NCI-H2196 (cell line): ENCODE data around the gene SLC39A13.

Experiments used
- DNase-seq: peaks from one replicate; lab custom pipeline; 2025; ENCODE audit not compliant: unreplicated experiment; lab: John Stamatoyannopoulos, UW

The SLC39A13 gene

GRCh38 chr11:47407746-47408590 is at the start of gene SLC39A13:
Gene SLC39A13, plus strand, starts transcription at chr11:47408590. Its CDS starts 1,505 bp downstream, at chr11:47410095.
- DNase-seq: peak; percentile 95

GRCh38 chr11:47358731-47359051 is 49.7 kb upstream of the SLC39A13 start:
- DNase-seq: no peak

DNA sequence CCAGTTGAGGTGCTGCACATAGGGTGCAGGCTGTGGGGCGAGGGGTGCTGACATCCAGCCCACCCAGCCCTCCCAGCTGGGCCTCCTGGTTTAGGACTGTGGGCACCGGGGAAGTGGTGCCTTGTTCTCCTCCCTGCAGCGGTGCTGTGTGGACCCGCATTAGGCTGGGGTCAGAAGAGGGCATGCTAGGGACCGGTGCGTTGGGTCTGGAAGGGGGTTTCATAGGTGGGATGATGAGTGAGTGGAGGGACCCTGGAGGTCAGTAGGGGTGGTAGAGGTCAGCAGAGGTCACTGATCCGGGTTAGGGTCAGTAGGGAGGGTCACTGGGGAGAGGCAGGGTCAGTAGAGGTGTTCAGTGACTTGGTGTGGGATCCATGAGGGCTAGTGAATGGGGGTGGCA is 49.2 kb upstream of the SLC39A13 start:
- no peak for DNase-seq

- no peak for DNase-seq
Measured at GRCh38 chr11:47359586-47359985, 48.8 kb upstream of the SLC39A13 start.

GRCh38 chr11:47360341-47360740 is 48.0 kb upstream of the SLC39A13 start:
- DNase-seq: no peak

DNA sequence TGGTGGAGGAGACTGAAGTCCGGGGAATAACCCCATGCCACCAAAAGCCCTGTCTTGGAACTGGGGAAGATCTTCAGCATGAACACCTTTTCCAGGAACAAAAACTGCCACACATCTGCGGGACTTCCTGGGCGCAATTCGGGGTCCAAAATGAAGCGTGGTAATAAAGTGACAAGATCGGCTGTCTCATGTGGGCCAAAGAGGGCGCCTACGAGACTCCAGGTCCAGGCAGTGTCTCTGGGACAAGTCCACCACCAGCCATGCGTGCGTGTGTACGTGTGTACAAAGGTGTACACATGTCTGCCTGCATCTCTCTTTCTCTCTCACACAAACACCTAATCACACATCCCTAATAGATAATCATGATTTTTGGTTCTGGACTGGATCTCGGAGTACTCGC is 47.0 kb upstream of the SLC39A13 start:
- no peak for DNase-seq

GRCh38 chr11:47366020-47366490 is 42.3 kb upstream of the SLC39A13 start:
- no peak for DNase-seq

DNA sequence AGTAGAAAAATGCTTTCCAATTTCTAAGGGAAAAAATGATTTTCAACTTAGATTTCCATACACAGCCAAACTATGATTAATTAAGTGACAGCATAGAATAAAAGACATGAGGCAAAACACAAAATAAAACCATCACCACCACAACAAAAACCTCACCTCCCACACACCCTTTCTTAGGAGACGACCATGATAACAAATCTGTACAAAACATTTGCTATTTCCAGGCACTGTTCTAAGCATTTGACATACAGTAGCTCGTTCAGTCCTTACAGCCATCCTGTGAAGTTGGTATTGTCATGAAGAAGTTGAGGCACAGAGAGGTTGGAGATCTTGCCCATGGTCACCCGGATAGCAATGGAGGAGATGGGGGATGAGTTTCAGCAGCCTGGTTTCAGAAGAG is 38.7 kb upstream of the SLC39A13 start:
- DNase-seq: no peak

GRCh38 chr11:47372422-47372821 is 36.0 kb upstream of the SLC39A13 start:
- no peak for DNase-seq

DNA sequence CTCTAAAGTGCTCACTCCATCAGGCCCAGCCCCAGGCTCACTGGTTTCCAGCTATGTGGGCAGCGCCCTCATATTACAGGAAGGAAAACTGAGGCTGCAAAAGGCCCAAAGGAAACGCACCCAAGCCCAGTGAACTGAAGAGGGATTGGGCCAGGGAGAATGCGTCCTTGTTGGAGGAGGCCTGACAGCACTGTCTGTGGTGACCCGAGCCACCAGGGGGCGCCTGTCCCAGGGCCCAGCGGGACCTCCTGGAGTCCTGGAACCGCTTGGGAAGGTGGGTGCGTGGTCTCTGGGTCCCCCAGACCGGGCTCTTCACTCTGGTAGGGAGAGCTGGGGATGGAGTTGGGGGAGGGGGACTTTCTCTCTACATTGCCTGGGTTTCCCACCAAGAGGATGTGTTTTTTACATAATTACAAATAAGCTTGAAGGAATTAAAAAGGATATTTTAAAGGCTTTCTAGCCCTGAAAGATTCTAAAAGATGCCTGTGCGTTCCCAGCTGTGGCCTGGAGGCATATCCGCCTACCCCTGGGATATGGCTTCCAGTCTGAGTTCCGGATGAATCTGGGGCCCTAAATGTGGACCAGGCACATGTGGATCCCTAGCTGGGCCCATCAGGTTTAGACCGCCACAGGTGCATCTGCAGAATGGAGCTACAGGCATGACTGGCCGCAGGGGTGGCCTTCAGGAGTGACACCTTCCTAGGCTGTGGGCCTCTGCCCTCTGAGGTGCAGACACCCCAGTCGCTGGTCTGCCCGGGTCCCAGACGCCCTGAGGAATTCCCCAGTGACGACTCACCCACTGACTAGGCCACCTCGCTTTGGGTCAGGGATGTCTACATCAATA is 34.3 kb upstream of the SLC39A13 start:
- DNase-seq: peak; percentile 80

DNA sequence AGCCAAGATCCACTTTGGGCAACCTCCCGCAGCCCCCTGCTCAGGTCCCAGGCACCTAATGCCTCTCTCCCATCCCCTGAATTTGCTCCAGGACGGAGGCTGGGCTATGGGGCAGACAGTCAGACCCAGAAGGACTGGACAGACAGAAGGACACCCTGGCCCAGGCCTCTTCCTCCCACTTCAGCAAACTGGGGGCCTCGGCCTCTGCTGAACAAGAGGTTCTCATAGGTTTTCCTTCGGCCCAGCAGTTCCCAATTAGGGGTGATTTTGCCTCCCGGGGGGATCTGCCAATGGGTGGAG is 33.7 kb upstream of the SLC39A13 start:
- no peak for DNase-seq

- DNase-seq: no peak
Measured at GRCh38 chr11:47375020-47375419, 33.4 kb upstream of the SLC39A13 start.

DNA sequence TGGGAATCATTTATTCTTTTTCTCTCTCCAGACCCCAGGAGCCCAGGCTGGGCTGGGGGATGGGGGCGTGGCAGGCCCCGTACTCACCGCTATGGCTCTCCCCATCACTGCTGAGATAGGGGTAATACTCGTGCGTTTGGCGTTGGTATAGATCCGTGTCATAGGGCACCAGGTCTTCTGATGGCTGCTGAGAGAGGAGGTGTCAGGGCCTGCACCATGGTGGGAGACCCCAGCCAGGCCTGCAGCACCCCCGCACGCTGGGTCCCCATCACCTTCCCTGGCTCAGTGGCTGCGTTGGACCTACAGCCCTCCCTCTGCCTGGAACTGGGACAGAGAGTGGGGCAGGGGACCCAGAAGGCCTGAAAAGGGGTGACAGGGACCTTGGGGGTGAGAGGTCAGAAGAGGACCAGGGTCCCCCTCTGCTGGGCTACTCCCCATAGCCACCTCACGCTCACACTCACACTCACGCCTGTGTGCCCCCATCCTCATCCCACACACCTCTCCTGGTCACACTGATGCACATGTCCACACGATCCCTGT is 32.8 kb upstream of the SLC39A13 start:
- no peak for DNase-seq

GRCh38 chr11:47376107-47376524 is 32.3 kb upstream of the SLC39A13 start:
- DNase-seq: no peak

DNA sequence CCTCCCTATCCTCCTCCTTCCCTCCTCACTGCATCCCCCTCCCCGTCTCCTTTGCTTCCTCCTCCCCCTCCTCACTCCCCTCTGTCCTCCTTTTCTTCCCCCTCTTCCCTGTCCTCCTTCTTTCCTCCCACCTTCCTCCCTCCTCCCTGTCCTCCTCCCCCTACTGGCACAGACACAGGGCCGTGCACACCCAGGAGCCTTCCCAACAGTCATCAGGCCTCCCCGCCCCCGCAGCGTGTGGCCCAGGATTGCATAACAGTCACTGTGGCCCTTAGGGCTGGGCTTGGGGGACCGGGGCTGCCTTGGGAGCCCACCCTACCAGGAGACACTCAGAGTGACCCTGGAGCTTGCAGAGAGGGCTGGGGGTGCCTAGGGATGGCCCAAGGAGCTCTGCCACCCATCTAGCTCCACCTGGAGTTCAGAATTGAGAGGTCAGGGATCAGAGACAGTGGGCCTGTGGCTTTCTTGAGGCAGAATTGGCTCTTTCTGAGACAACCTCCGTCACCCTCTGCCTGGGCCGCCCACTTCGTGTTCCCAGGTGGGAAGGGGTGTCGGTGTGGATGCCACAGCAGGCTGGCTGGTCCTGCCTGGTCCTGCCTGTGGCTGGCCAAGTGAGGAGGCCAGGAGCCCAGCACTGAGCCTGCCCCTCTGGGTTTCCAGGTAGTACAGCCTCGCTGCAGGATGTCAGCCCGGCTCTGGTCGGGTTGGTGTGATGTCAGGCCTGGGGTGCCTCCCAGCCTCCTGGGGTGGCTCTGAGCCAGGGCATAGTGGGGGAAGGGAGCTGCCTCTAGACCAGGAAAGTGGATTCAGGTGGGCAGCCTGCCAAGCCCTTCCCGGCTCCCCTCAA is 31.6 kb upstream of the SLC39A13 start:
- DNase-seq: no peak

GRCh38 chr11:47377571-47378009 is 30.8 kb upstream of the SLC39A13 start:
- no peak for DNase-seq

DNA sequence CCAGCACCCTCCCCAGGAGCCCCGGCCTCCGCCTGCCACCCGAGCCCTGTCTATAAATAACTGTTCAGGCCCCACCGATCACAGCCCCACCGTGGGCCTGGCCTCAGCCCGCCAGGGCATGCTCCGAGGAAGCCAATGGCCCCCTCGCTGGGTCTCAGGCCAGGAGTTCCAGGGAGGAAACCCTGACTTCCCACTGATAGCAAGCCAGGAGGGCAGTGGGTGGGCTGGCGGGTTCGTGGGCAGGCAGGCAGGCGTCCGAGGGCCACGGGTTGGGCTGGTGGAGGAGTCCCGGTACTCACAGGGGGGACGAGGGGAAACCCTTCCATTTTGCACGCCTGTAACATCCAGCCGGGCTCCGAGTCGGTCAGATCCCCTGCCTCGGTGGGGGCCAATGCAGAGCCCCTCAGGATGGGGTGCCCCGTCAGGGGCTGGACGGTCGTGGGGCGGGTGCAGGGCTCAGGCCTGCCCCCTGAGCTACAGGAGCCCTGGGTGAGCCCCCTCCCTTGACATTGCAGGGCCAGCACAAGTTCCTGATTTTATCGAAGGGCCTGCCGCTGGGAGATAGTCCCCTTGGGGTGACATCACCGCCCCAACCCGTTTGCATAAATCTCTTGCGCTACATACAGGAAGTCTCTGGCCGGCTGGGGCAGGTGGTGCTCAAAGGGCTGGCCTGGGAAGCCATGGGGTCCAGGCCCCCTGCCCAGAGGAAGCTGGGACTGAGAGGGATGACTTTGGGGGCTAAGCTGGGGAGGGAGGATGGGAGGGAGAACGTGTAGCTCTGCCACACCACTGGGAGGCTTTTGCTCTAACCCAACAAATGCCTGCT is 30.2 kb upstream of the SLC39A13 start, which contains the start of gene SPI1:
Gene SPI1 (minus strand): TSS at position 538 of the 826 bp plus-strand sequence. CDS start 194 bp downstream, at position 344.
- no peak for DNase-seq

DNA sequence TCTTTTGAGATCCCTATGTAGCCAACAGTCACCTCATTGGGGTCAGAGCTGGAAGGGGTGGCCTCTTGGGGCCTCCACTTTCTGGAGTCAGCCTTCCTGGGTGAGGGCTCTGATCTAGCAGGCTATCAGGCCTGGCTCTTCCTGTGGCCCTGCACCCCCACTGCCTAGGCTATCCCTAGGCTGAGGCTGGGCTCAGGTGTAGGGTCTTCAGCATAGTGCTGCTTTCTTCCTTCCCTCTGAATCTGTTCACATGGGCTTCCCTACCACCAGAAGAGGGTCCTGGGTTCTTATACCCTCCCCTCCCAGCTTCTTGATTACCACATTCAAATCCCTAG is 29.6 kb upstream of the SLC39A13 start:
- no peak for DNase-seq

DNA sequence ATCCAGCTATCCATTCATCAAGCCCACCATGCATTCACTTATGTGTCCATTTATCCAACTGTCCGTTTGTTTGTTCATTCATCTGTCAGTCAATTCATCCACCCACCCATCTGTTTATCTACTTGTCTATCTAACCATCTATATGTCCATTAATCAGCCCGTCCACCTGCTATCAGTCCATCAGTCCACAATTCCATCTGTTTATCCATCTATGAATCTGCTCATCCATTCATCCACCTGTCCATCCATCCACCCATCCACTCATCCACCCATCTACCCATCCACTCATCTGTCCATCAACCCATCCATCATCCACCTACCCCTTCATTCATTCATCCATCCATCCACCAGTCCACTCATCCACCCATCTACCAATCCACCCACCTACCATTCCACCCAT is 29.1 kb upstream of the SLC39A13 start:
- no peak for DNase-seq

DNA sequence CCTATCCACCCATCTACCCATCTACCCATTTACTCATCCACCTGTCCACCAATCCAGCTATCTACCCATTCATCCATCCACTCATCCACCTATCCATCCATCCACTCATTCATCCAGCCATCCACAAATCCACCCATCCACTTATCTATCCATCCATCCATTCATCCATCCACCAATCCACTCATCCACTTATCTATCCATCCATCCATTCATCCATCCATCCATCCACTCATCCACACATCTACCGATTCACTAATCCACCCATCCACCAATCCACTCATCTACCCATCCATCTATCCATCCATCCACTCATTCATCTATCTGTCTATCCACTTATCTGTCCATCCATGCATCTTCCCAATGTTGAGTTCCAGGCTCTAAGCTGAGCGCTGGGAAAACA is 28.3 kb upstream of the SLC39A13 start:
- no peak for DNase-seq
